Amygdala (tissue), 56 donors: ENCODE results near the gene THUMPD1.
"Not testable (repeated sequence)": the region's sequence is repeated elsewhere in the genome, so short reads cannot be mapped to it uniquely, and the experiment has no call there.

Source experiments
- DNase-seq, 56 donors: peaks; one replicate each; lab custom pipeline; 2025; lab: John Stamatoyannopoulos, UW

THUMPD1 gene, protein sequence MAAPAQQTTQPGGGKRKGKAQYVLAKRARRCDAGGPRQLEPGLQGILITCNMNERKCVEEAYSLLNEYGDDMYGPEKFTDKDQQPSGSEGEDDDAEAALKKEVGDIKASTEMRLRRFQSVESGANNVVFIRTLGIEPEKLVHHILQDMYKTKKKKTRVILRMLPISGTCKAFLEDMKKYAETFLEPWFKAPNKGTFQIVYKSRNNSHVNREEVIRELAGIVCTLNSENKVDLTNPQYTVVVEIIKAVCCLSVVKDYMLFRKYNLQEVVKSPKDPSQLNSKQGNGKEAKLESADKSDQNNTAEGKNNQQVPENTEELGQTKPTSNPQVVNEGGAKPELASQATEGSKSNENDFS

DNA sequence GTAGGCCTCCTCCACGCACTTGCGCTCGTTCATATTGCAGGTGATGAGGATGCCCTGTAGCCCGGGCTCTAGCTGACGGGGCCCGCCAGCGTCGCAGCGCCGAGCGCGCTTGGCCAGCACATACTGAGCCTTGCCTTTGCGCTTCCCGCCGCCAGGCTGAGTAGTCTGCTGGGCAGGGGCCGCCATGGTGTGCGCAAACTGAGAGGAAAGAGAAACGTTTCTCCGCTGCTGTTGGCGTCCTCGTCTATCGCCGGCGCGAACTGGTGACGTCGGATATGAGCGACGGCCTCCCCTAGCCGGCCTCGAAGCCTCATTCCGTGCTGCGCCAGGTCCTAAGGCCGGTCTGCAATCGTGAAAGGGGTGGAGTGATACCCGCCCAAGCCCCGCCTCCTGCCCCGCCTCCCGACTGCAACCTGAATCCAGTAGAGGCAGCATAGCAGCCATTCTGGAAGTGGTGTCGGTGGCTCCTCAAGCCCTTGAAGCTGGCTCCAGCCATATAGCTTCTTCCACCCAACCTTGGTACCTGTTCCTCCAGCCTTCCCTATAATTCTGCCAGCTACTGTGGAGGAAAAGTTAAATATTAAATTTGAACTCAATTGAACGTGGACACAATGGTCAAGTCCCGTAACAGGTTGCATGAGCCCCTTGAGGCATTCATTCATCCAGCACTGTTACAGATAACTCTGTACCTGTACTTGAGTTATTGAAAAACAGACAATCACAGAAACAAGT, at the start of gene THUMPD1:
Gene THUMPD1, minus strand, starts transcription at position 265 of the 732 bp plus-strand sequence. Its CDS starts 79 bp downstream, at position 186.
- DNase-seq: peak; percentile 43 to 96 (median 88)

DNA sequence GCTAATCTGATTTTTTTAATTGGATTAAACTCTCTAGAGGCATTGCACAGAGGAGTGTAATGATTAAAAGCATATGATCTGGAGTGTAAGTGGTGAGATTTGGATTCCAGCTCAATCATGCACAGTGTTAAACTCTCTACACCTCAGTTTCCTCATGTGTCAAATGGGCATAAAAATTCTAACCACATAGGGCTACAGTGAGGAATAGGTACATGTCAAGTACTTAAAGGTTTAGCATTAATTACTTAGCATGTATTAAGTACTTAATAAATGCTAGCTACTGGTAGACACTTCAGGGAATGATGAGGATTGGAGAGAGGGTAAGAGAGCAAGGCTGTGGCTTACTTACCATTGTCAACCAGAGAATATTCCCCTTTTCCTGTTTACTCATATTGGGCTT, 47.5 kb upstream of the THUMPD1 start:
- no peak for DNase-seq

DNA sequence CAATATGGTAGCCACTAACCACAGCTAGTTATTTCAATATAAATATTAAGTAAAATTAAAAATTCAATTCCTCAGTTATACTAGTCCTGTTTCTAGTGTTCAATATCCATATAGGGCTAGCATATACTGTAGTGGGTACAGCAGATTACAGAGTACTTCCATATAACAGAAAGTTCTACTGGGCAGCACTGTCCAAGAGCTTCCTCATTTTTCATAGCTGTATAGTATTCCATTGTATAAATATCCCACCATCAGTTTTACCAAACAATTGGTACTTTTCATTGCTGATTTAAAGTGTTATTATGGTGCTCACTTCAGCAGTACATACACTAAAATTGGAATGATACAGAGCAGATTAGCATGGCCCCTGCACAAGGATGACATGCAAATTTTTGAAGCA, 42.6 kb upstream of the THUMPD1 start:
- no peak for DNase-seq

DNA sequence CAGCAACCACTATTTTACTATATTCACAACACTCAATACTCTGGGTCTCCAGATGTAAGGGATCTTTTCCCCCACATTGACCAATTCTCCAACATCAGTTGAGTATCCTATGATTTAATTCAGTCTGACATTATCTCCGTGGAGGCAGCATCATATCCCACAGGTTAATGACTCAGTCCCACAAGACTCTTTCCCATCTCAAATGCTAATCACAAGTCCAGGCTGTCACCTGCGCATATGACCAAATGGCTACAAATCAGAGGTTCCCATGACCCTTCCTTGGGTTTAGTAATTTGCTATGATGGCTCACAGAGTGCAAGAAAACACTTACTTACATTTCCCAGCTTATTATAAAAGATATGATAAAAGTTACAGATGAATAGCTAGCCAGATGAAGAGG, 40.9 kb upstream of the THUMPD1 start:
- no peak for DNase-seq

DNA sequence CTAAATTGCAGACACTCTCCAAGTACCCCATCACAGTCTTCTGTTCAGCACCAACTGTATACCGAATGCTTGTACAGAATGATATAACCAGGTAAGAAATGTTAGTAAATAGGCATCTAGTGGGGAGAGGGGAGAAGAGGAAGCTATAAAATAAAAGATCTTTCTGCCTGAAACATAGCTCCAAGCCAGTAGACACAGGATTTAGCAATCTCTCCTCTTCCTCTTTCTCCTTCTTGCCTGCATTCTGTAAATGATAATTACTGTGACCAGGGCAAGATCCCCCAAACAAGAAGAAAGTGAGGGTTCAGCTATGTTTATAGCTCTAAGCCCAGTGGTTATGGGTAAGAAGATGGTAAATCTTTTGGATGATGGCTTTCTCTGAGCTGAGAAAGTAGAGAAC, 40.1 kb upstream of the THUMPD1 start:
- DNase-seq: no peak

DNA sequence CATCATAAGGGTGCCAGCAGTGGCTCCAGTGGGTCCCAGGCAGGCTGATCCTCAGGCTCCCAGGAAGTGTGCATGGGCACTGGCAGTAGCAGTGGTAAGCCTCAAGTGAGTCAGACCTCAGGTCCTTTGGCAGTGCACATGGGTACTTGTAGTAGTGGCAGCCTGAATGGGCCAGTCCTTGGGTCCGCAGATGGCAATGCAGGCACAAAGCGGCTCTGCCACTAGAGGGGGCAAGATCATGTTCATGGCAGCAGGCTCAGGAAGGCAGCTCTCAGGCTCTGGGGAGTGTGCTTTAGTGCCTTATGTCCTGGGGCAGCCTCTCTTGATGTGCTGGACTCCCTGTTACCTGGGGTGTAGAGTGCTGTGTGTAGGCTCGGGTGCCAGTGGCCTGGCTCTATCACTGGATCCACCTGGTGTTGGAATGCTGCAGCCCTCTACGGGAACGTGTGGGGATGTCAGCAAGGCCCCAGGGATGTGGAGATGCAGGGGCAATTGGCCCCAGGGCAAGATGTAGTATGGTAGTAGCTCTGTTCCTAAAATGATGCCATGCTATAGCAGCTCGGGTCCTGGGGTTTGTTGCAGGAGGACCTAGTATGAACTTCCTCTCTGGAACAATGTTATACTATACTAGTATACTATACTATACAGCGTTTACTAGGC, 33.2 kb upstream of the THUMPD1 start:
- DNase-seq: peak in 4 of 56 donors; percentile 1 to 3 (median 2)

DNA sequence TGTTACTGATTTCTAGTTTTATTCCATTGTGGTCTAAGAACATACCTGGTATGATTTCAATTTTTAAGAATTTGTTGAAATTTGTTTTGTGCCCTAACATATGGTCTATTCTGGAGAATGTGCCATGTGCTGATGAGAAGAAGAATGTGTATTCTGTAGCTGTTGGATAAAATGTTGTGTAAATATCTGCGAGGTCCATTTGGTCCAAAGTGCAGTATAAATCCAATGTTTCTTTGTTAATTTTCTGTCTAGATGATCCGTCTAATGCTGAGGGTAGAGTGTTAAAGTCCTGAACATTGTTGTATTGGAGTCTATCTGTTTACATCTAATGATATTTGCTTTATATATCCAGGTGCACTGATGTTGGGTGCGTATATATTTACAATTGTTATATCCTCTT, 32.1 kb upstream of the THUMPD1 start:
- no peak for DNase-seq

DNA sequence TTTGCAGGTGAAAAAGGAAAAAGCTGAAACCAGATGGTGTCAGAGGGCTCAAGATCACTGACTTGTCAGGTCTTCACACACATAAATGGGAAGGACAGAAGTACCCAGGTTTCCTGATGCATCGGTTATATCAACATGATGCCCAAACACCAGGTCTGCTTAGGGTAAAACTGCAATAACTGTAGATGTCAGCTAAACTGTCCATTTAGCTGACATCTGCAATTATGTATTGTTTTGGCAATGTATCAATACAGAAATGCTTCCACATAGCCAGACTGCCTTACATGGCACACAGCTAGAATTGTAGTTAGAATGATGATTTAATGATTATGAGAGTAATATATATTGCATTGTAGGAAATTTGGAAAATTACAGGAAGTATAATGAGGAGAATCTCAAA, 27.2 kb upstream of the THUMPD1 start:
- DNase-seq: no peak

DNA sequence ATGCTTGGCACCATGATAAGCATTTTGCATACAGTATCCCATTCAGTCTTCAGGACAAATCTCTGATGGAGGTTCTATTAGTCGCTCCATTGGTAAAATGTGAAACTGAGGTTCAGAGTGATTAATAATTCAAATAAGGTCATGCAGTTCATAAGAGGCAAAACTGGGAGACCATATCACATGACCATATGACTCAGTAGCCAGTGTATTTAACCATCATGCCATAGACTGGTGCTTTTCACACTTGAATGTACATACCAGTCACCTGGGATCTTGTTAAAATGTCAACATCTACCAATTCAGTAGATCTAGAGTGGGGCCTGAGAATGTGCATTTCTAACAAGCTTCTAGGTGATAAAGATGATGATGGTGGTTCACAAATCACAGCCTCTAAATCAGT, 26.5 kb upstream of the THUMPD1 start:
- no peak for DNase-seq

DNA sequence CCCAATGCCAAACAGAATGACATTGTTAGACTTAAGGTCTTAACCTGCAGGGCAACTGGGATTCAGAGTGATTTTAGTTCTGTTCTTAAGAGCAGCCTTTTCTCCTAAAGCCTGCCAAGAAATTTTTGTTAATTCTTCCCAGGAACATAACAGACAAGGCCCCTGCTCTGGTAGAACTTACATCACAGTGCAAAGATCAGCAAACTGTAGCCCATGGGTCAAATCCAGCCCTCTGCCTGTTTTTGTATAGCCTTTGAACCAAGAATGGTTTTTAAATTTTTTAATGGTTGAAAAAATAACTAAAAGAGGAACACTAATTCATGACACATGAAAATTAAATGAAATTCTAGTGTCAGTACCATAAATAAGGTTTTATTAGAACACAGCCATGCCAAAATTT, 26.0 kb upstream of the THUMPD1 start:
- DNase-seq: no peak

DNA sequence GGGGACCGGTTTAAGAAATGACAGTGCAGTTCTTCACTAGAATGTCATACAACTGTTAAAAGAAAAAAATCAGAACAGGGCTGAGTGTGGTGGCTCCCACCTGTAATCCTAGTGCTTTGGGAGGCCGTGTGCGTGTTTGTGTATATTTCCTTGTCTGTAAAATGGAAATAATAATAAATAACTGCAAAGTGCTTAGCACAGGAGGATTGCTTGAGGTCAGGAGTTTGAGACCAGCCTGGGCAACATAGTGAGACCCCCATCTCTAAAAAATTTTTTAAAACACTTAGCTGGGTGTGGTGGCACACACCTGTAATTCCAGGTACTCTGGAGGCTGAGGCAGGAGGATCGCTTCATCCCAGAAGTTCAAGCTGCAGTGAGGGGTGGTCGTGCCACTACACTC, 24.7 kb upstream of the THUMPD1 start:
- no peak for DNase-seq

DNA sequence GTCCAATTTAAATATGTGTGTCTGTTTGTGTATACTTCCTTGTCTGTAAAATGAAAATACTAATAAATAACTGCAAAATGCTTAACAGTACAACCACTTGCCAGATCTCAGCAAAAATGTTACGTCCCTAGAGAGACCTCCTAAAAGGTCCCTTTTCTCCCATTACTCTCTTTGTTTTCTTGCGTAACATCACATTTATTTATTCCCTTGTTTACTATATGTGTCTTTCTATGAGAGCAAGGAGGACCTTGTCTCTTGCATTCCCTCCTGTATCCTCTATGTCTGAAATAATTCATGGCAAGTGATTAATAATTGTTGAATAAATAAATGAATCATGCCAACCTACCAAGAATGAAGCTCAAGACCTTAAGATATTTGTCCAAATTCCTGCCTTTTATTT, 24.1 kb upstream of the THUMPD1 start:
- no peak for DNase-seq

DNA sequence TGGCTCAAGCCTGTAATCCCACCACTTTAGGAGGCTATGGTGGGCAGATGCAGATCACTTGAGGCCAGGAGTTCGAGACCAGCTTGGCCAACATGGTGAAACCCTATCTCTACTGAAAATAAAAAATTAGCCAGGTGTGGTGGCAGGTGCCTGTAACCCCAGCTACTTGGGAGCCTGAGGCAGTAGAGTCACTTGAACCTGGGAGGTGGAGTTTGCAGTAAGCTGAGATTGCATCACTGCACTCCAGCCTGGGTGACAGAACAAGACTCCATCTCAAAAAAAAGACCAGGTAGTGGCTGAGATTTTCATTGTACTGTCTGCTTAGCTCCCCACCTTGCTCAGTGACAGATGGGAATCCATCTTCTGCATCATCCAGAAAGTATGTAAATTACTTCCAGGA, 22.8 kb upstream of the THUMPD1 start:
- DNase-seq: not testable (repeated sequence)

DNA sequence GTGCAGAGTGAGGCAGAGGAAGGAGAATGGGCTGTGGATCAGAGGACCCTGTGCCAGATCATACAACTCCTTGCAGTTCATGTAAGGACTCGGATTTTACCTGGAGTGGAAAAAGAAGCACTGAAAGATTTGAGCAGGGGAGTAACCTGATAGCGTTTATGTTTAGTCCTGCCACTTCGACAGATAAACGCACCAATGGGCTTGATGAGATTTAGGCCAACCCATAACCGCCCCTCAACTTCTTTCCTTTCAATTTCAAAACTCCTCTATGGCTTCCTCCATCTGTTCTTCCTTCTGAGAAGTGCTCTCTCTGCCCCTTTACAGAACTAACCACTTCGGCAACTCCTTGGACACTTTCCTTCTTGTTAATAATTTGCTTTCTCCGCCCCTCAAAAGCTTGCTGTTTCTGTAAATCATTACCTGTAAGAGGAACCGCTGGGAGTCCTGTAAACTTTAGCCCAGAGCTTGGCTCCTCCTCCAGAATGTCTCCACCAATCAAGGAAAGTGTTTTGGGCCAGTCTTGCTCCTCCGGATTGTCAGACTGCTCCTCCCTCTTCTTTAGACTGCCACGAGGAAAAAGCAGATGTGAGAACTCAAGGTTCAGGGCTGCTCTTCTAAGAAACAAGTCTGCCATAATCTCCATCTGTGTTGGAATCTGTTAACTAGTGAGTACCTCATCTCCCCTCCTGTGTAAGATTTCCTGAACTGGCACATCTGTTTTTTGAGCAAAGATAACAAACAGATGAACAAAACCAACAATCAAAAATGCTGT, 22.0 kb upstream of the THUMPD1 start, which contains the start of gene ACSM3:
Gene ACSM3, plus strand, starts transcription at position 554 of the 772 bp plus-strand sequence. CDS start 6,021 bp downstream, outside the sequence.
- DNase-seq: peak in 3 of 56 donors; percentile 1 to 51 (median 20)

DNA sequence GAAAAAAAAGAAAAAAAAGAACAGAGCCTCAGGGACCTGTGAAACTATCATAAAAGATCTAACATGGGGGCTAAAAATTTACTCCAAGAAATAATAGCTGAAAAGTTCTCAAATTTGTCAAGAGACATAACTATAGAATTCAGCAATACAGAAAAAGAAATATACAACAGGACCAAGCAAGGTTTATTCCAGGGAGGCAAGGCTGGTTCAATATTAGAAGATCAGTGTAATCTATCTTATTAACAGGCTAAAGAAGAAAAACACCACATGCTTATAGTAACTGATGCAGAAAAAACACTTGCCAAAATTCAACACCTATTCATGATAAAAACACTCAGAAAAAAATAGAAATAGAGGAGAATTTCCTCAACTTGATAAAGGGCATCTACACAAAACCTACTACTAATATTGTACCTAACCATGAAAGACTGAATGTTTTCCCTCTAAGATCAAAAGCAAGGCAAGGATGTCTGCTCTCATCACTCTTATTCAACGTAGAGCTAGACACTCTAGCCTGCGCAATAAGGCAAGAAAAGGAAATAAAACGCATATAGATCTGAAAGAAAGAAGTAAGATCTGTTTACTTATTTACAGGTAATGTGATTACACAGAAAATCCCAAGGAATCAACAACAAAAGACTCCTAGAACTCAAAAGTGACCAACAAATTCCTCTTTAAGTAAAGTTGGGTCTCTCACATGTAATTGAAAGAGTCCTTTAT, 20.9 kb upstream of the THUMPD1 start:
- no peak for DNase-seq

DNA sequence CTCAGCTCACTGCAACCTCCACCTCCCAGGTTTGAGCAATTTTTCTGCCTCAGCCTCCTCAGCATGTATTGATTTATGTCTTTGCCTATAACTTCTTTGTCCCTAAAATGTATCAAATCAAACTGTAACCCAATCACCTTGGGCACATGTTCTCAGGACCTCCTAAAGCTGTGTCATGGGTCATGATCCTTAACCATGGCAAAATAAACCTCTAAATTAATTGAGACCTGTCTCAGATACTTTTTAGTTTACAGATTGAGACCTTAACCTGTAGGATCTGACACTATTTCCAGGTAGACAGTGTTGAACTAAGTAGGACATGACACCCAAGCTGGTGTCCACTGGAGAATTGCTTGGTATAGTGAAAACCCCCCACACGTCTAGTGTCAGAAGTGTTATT, 19.6 kb upstream of the THUMPD1 start:
- DNase-seq: no peak

DNA sequence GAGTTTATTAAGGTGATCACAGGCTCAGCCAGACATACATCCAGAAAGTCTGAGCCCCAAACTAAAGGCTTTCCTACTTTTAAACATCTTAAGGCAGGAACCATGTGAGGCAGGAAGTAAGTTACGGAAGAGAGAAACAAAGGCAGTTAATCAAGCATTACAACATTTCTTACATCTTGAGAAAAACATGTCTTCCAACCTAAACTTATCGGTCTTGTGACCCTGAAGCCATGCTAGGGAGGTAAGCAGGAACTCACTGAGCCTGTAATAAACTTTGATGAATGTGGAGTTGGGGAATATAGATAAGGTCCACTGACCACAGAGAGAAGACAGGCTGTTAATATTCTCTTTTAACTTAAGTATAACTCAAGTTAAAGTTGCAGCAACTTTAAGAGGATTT, 18.7 kb upstream of the THUMPD1 start:
- DNase-seq: no peak

DNA sequence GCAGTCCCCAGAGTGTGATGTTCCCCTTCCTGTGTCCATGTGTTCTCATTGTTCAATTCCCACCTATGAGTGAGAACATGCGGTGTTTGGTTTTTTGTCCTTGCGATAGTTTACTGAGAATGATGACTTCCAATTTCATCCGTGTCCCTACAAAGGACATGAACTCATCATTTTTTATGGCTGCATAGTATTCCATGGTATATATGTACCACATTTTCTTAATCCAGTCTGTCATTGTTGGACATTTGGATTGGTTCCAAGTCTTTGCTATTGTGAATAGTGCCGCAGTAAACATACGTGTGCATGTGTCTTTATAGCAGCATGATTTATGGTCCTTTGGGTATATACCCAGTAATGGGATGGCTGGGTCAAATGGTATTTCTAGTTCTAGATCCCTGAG, 14.2 kb upstream of the THUMPD1 start:
- not testable (repeated sequence) for DNase-seq

DNA sequence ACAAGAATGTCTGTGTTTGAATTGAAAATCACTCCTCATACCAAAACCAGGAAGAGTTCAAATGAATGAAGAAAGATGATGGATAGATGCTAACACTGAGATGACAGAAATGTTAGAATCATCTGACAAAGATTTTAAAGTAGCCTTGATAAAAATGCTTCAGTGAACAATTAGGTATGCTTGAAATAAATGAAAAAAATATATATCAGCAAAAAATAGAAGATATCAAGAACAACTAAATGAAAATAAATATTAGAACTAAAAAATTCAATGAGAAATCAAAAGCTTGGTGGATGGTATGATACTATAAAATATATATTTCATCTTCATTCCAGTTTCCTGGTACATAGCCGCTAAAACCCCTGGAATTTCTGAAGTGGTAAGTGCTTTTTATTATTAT, 13.6 kb upstream of the THUMPD1 start:
- no peak for DNase-seq

DNA sequence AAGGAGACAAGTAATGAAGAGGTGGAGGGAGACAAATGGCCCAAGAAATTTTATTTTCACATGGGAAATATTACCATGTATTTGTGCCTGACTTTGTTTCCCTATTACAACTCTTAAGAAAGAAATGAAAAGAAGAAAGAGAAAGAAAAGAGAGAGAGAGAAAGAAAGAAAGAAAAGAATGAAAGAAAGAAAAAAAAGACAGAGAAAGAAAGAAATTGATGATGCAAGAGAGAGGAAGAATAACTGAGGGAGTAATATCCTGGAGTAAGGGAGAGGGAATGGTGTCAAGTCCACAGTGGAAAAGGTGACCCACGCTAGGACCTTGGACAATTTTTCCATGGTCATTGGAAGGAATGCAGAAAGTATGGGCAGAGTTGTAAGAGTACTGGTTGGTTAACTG, 12.1 kb upstream of the THUMPD1 start:
- no peak for DNase-seq
